ENCODE data around the gene ABHD8.

The ABHD8 gene, protein sequence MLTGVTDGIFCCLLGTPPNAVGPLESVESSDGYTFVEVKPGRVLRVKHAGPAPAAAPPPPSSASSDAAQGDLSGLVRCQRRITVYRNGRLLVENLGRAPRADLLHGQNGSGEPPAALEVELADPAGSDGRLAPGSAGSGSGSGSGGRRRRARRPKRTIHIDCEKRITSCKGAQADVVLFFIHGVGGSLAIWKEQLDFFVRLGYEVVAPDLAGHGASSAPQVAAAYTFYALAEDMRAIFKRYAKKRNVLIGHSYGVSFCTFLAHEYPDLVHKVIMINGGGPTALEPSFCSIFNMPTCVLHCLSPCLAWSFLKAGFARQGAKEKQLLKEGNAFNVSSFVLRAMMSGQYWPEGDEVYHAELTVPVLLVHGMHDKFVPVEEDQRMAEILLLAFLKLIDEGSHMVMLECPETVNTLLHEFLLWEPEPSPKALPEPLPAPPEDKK

DNA sequence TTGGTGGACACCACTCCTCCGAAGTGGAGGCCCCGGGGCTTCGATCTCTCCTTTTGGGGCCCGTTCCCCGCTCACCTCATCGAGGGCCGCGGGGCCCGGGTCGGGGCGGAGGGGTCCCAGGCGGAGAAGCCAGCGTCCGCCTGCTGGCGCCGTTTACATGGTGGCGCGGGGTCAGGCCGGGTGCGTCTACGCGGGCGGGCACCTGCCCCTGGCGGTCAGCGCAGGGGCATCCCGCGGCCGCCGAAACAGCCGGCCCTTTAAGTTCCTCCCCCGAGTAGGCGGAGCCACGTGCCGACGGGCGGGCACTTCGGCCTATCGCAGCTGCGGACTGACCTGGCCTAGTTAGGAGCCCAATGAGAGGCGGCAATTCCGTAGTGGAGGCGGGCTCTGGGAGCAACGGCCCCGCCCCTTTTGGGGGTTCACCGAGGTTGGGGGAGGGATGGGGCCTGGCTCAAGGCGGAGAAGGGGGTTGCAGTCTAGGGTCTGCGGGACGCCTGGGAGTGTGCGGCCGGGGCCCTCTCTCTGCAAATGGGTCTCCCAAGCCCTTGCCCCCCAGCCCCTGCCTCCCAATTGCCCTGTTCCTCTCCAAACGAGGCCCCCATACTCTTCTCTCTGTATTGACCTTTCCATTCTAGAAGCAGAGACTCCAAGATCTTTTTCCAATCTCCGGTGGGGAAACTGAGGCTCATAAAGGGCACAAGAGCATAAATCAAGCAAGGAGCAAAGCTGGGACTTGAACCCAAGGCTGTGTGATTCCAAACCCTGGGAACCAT lies at the start of gene ABHD8:
Gene ABHD8, minus strand, starts transcription at position 259 of the 773 bp plus-strand sequence. CDS start 1,809 bp downstream, outside the sequence.
- TF ChIP-seq, protein P1, sequence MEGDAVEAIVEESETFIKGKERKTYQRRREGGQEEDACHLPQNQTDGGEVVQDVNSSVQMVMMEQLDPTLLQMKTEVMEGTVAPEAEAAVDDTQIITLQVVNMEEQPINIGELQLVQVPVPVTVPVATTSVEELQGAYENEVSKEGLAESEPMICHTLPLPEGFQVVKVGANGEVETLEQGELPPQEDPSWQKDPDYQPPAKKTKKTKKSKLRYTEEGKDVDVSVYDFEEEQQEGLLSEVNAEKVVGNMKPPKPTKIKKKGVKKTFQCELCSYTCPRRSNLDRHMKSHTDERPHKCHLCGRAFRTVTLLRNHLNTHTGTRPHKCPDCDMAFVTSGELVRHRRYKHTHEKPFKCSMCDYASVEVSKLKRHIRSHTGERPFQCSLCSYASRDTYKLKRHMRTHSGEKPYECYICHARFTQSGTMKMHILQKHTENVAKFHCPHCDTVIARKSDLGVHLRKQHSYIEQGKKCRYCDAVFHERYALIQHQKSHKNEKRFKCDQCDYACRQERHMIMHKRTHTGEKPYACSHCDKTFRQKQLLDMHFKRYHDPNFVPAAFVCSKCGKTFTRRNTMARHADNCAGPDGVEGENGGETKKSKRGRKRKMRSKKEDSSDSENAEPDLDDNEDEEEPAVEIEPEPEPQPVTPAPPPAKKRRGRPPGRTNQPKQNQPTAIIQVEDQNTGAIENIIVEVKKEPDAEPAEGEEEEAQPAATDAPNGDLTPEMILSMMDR (IDR thresholded peaks at IDR 0.05; ENCODE audit: borderline replicate concordance, insufficient read depth, low read depth, low read length), result peak; percentile 54
- peak within 1 kb of the TSS; percentile 84 for H3K4me3 ChIP-seq (ENCODE audit: low read depth, low read length)

DNA sequence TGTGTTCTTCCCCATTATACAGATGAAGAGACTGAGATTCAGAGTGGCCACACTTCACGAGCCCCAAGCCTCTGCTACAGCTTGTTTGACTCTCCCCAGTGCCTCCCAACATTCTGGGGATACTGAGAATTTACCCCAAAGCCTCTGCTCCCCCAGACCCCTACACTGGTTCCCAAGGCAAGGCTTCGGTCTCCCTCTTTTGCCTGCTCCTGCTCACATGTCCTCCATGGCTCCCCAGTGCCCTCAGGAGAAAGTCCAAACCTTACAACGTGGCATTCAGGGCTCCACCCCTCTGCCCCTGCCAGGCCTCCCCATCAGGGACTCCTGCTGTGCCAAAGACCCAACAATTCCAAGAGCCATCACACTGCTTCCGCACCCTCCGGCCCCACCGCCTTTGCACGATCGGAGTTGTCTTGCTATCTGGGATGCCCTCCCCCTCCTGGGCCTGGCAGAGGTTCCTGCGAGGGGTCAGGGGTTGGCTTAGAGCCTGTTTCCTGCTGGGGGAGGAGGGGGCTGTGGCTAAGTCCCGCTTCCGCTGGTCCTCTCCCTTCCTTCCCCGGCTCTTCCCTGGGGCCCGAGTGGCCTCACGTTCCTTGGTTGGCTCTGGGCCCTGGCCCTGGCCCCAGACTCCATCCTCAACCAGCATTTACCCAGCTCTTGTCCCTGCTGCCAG lies 49.5 kb upstream of the ABHD8 start:
- H3K4me3 ChIP-seq (ENCODE audit: low read depth, low read length), result no peak overlapping the region
- TF ChIP-seq, protein P1 (IDR thresholded peaks at IDR 0.05; ENCODE audit: borderline replicate concordance, insufficient read depth, low read depth, low read length), result no peak

DNA sequence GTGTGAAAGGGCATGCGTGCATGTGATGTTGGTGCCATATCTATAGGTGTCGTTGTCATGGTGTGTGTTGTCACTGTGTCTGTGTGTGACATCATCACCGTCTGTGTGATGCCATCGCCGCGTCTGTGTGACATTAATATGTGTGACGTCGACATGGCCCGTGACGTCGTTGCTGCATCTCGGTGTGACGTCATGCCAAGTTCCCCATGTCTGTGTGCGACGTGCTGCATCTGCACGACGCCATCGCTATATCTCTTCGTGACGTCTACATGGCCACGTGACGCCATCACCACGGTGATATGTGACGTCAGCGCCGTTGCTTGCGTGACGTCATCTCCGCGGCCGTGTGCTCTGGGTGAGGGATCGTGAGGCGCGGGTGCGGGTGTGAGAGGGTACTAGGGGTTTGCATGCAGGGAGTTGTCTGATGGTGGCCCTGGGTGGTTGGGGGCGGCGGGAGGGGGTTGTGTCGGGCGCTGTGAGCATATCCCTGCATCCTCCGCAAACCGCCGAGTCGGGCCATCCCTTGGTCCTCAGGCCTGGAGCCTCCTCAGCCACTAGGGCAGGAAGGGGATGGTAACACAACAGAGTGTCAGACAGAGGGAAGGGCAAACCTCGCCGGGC lies 48.7 kb upstream of the ABHD8 start:
- H3K4me3 ChIP-seq (ENCODE audit: low read depth, low read length), result no peak overlapping the region
- TF ChIP-seq, protein P1 (IDR thresholded peaks at IDR 0.05; ENCODE audit: borderline replicate concordance, insufficient read depth, low read depth, low read length), result no peak

DNA sequence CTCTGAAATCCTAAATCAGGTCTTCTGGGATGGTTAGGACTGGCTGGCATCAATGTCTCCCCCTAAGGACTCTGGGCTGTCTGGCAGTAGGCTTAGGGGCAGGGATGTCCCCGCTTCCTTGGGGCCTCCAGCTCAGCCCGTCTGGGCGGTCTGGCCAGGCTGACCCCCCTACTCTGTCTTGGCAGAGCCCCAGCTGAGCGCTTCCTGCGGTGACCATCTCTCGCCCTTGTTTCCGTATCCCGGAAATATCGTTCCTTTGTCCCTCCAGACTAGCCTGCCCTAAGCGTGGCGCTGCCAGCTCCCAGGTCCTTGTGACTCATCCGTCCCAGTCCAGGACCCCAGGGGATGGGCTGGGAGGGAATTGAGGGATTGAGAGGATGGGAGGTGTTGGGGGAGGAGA lies 45.5 kb upstream of the ABHD8 start:
- no peak overlapping the region for H3K4me3 ChIP-seq (ENCODE audit: low read depth, low read length)
- TF ChIP-seq, protein P1 (IDR thresholded peaks at IDR 0.05; ENCODE audit: borderline replicate concordance, insufficient read depth, low read depth, low read length), result no peak

DNA sequence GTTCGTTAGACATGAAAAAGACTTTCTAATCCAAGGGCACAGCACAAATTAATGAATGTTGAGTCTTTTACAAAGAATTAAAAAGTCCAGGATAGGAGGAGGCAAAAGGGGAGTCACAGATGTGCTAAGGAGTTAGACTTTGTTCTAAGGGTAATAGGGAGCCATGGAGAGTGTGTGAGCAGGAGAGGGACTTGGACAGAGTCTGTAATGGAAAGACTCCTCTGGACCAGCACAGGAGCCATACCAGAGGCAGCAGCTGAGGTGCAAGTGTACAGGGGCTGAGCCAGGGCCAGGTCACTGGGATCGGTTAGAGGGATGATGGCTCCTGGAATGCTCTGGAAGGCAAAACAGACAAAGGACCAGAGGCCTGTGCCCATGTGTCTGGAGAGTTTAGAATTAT lies 44.7 kb upstream of the ABHD8 start:
- TF ChIP-seq, protein P1 (IDR thresholded peaks at IDR 0.05; ENCODE audit: borderline replicate concordance, insufficient read depth, low read depth, low read length), result no peak

DNA sequence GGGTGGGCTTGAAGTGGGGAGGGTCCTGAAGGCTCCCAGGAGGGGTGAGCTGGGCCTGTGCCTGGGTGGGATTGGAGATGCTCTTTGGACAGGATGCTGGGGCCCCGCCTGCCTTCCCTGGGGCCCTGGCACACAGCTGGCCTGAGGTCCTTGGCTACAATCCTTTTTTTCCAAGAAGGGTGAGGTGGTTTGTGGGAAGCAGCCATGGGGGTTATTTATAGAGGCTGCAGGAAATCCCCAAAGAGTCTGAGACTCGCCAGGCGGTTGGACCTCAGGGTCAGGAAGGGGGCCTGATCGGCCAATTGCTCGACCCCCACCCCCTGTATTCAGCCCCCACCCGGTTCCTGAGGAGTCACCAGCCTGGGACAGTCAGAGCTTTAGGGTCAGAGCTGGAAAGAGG lies 44.1 kb upstream of the ABHD8 start:
- TF ChIP-seq, protein P1 (IDR thresholded peaks at IDR 0.05; ENCODE audit: borderline replicate concordance, insufficient read depth, low read depth, low read length), result no peak
- no peak overlapping the region for H3K4me3 ChIP-seq (ENCODE audit: low read depth, low read length)

More for the DNA sequence above, 44.7 kb upstream of the ABHD8 start:
- H3K4me3 ChIP-seq (ENCODE audit: low read depth, low read length), result no peak overlapping the region
